22Rv1 (cell line): ENCODE data around the gene ZNF79.

ENCODE experiments used
- ZFX ChIP-seq: fragments of 450-650 bp; IDR thresholded peaks from 2 replicates; pipeline ENCODE4 v1.6.1; 2017; ENCODE audit warnings: antibody characterized with exemption, borderline replicate concordance
- TF ChIP-seq, protein P1 (sequence below): fragments of 450-650 bp; IDR thresholded peaks from 2 replicates; pipeline ENCODE4 v1.5.1; 2017; ENCODE audit warnings: mild to moderate bottlenecking

GRCh38 chr9:127396808-127397645, 27.2 kb upstream of the ZNF79 start, which contains the start of gene SLC2A8:
- TF ChIP-seq, protein P1, sequence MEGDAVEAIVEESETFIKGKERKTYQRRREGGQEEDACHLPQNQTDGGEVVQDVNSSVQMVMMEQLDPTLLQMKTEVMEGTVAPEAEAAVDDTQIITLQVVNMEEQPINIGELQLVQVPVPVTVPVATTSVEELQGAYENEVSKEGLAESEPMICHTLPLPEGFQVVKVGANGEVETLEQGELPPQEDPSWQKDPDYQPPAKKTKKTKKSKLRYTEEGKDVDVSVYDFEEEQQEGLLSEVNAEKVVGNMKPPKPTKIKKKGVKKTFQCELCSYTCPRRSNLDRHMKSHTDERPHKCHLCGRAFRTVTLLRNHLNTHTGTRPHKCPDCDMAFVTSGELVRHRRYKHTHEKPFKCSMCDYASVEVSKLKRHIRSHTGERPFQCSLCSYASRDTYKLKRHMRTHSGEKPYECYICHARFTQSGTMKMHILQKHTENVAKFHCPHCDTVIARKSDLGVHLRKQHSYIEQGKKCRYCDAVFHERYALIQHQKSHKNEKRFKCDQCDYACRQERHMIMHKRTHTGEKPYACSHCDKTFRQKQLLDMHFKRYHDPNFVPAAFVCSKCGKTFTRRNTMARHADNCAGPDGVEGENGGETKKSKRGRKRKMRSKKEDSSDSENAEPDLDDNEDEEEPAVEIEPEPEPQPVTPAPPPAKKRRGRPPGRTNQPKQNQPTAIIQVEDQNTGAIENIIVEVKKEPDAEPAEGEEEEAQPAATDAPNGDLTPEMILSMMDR, result no peak
- TF ChIP-seq ZFX, result no peak
